Smooth muscle cell (in vitro differentiated cells): ENCODE data around the gene SPANXN3. TPM values are rescaled to one million over a fixed set of nuclear protein-coding genes. Genes with fewer than 3 reads are reported as not detected.

Experiments
- DNase-seq: peaks from one replicate; lab custom pipeline; 2025; ENCODE audit not compliant: unreplicated experiment; lab: John Stamatoyannopoulos, UW
- H2AFZ ChIP-seq: fragments of 200-600 bp; sonication (generic); 2 replicates; pipeline ENCODE4 v1.6.0; 2016; ENCODE audit warnings: antibody characterized with exemption, low read depth, mild to moderate bottlenecking
- H3F3A ChIP-seq: fragments of 200-600 bp; sonication (generic); 2 replicates; pipeline ENCODE4 v1.6.0; 2017; ENCODE audit warnings: antibody characterized with exemption, low read depth
- H3K27ac ChIP-seq: fragments of 200-600 bp; sonication (generic); 2 replicates; pipeline ENCODE4 v1.5.1; 2016; ENCODE audit warnings: low read depth, mild to moderate bottlenecking
- H3K27me3 ChIP-seq: fragments of 200-600 bp; sonication (generic); 2 replicates; pipeline ENCODE4 v1.6.1; 2016; ENCODE audit warnings: low read depth, mild to moderate bottlenecking
- H3K36me3 ChIP-seq: fragments of 200-600 bp; sonication (generic); 2 replicates; pipeline ENCODE4 v1.5.1; 2016; ENCODE audit warnings: low read depth
- H3K4me1 ChIP-seq: fragments of 200-600 bp; sonication (generic); 2 replicates; pipeline ENCODE4 v1.5.1; 2016; ENCODE audit warnings: low read depth
- H3K4me2 ChIP-seq: fragments of 200-600 bp; sonication (generic); 2 replicates; pipeline ENCODE4 v1.6.0; 2016; ENCODE audit warnings: mild to moderate bottlenecking
- H3K4me3 ChIP-seq: fragments of 200-600 bp; sonication (generic); 2 replicates; pipeline ENCODE4 v1.5.1; 2016; ENCODE audit warnings: mild to moderate bottlenecking
- H3K79me2 ChIP-seq: fragments of 200-600 bp; sonication (generic); 2 replicates; pipeline ENCODE4 v1.6.0; 2016; ENCODE audit warnings: low read depth, mild to moderate bottlenecking
- H3K9ac ChIP-seq: fragments of 200-600 bp; sonication (generic); 2 replicates; pipeline ENCODE4 v1.6.0; 2016; ENCODE audit warnings: low read depth
- H3K9me3 ChIP-seq: fragments of 200-600 bp; sonication (generic); replicated peaks from 2 replicates; pipeline ENCODE4 v1.5.1; 2016; ENCODE audit warnings: low read depth
- H4K20me1 ChIP-seq: fragments of 200-600 bp; sonication (generic); 2 replicates; pipeline ENCODE4 v1.6.0; 2016; ENCODE audit warnings: low read depth
- CTCF ChIP-seq: fragments of 200-600 bp; sonication (generic); IDR thresholded peaks from 2 replicates; pipeline ENCODE4 v1.5.1; 2017; ENCODE audit warnings: borderline replicate concordance, mild to moderate bottlenecking, antibody characterized with exemption; ENCODE audit not compliant: insufficient read depth, poor library complexity, severe bottlenecking
- WGBS: methylation state at CpG from one replicate; pipeline ENCODE4 v1.1.7; 2016; ENCODE audit warnings: low lambda C conversion rate; 5-methylcytosine and 5-hydroxymethylcytosine counted together
- polyA plus RNA-seq: library from polyadenylated mRNA; unstranded; fragments of >200 nt; fragmentation: Nextera tagmentation; extraction: Ambion mirVana; gene quantifications from 2 replicates; pipeline ENCODE4 v1.2.1, GENCODE V29; 2016
- total RNA-seq: library from RNA; depleted of rRNA; stranded (reverse); fragments of >200 nt; gene quantifications from 2 replicates; pipeline ENCODE4 v1.2.3, GENCODE V29; 2014

SPANXN3 gene
- total and polyA plus RNA-seq, 2 experiments from 2014 or later: not detected

- Histone ChIP-seq H4K20me1 (no peaks in the 10 kb centered on the region), H3K9me3 (no peaks in the 10 kb centered on the region), H3K36me3 (no peaks in the 10 kb centered on the region), H3K4me1 (no peaks in the 10 kb centered on the region), H3K27ac (no peak overlapping the region), H3F3A (no peaks in the 10 kb centered on the region), H3K79me2 (no peaks in the 10 kb centered on the region), H3K27me3 (no peaks in the 10 kb centered on the region), H3K4me2 (no peak overlapping the region), H3K4me3 (no peak overlapping the region), H3K9ac (no peak overlapping the region), H2AFZ (no peak overlapping the region)
- DNase-seq: no peak
- no peak for TF ChIP-seq CTCF
- WGBS: 81% methylated on average over 3 of the region's 3 CpGs
Measured at GRCh38 chrX:143461606-143462005, 55.7 kb downstream of the SPANXN3 start.

Other genes with a start within 250 kb of the SPANXN3 start
- gene SLITRK4, start 118.6 kb upstream of the SPANXN3 start, total RNA-seq: 25.1 and 25.3 TPM in 2 replicates
- 11.9 and 16.0 TPM in 2 replicates for gene SLITRK4, start 118.6 kb upstream of the SPANXN3 start, polyA plus RNA-seq
- gene SPANXN2, start 203.3 kb upstream of the SPANXN3 start, total RNA-seq: not detected in 2 replicates
- gene SPANXN2, start 203.3 kb upstream of the SPANXN3 start, polyA plus RNA-seq: not detected in 2 replicates